ENCODE measurements around the gene HAUS3.

DNA sequence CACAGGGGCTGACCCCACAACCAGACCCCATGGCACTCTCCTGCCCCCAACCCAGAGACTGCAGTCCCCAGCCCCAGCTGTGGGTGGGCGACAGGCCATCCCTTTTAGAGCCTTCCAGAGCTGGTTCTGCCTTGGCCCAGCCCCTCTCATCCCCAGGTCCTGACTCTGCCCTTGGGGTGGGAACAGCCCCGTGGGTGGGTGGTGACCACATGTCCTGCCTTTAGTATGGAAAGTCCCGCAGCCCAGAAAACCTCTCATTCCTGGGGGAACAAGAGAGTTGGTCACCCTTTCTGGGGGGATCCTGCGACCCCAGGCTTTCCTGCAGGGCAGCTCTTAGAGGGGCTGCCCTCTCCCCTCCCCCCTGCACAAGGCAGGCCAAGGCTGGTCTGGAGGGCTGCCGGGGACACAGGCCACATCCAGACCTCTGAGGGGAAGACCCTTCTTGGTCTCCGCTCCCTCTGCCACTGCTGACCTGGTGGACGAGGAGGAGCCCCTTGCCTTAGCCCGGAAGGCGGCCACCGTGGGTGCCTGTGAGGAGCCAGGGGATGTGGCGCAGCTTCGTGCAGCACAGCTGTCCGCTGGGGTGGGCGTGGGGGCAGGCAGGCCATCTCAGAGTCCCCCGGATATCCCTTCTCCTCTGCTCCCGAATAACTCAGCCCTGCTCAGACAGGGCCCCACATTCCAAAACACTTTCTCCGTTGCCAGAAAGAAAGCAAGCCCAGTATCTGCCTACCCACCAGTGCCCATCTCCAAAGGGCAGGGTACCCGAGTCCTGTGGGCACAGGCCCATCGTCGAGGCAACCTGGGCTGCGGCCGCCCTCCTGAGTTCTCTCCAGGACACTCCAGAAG is 26.7 kb upstream of the HAUS3 start:
- TF ChIP-seq POLR2AphosphoS5 (IDR thresholded peaks at IDR 0.05; ENCODE audit: borderline replicate concordance, low read depth, low read length): no peak
- TF ChIP-seq EZH2 (IDR thresholded peaks at IDR 0.05): no peak

All from SK-N-MC (cell line).